Measurements from ENCODE around the gene ISCU.
A peak's percentile ranks its signal among the peaks of the same experiment; 100 is the strongest.

ISCU gene

GRCh38 chr12:108613548-108613947, 51.2 kb downstream of the ISCU start:
- H3K4me3 ChIP-seq (ENCODE audit: low read depth, low read length), result no peak overlapping the region
- DNase-seq (ENCODE audit: low read depth), result peak; percentile 61
- no peak for TF ChIP-seq CTCF (IDR thresholded peaks at IDR 0.05; ENCODE audit: insufficient read depth, low read depth, low read length, missing control alignments)

- no peak for DNase-seq (ENCODE audit: low read depth)
- no peak for TF ChIP-seq CTCF (IDR thresholded peaks at IDR 0.05; ENCODE audit: insufficient read depth, low read depth, low read length, missing control alignments)
- H3K4me3 ChIP-seq (ENCODE audit: low read depth, low read length), result no peak overlapping the region
Observed at GRCh38 chr12:108614041-108614440, 51.6 kb downstream of the ISCU start.

- no peak for DNase-seq (ENCODE audit: low read depth)
- no peak overlapping the region for H3K4me3 ChIP-seq (ENCODE audit: low read depth, low read length)
- TF ChIP-seq CTCF (IDR thresholded peaks at IDR 0.05; ENCODE audit: insufficient read depth, low read depth, low read length, missing control alignments), result no peak
Observed at GRCh38 chr12:108614639-108615038, 52.2 kb downstream of the ISCU start.

GRCh38 chr12:108615918-108616317, 53.5 kb downstream of the ISCU start:
- TF ChIP-seq CTCF (IDR thresholded peaks at IDR 0.05; ENCODE audit: insufficient read depth, low read depth, low read length, missing control alignments), result no peak
- peak; percentile 71 for DNase-seq (ENCODE audit: low read depth)
- no peak overlapping the region for H3K4me3 ChIP-seq (ENCODE audit: low read depth, low read length)

- peak overlapping the region; percentile 23 for H3K4me3 ChIP-seq (ENCODE audit: low read depth, low read length)
- TF ChIP-seq CTCF (IDR thresholded peaks at IDR 0.05; ENCODE audit: insufficient read depth, low read depth, low read length, missing control alignments), result no peak
- no peak for DNase-seq (ENCODE audit: low read depth)
Observed at GRCh38 chr12:108616359-108616758, 54.0 kb downstream of the ISCU start.

- TF ChIP-seq CTCF (IDR thresholded peaks at IDR 0.05; ENCODE audit: insufficient read depth, low read depth, low read length, missing control alignments), result no peak
- H3K4me3 ChIP-seq (ENCODE audit: low read depth, low read length), result peak overlapping the region; percentile 23
- DNase-seq (ENCODE audit: low read depth), result peak; percentile 97
Observed at GRCh38 chr12:108616941-108617858, 54.8 kb downstream of the ISCU start.
